ENCODE results near the gene COBLL1.
"Not testable (repeated sequence)": the region's sequence is repeated elsewhere in the genome, so short reads cannot be mapped to it uniquely, and the experiment has no call there.

Gene COBLL1

GRCh38 chr2:164789968-164790367, 51.7 kb downstream of the COBLL1 start:
- in situ Hi-C loops (cut with MboI; ENCODE audit: low sequenced_read_pairs) = no loop called here

GRCh38 chr2:164786787-164787186, 54.8 kb downstream of the COBLL1 start:
- in situ Hi-C loops (cut with MboI; ENCODE audit: low sequenced_read_pairs) = no loop called here

- in situ Hi-C loops (cut with MboI; ENCODE audit: low sequenced_read_pairs) = no loop called here
Measured at GRCh38 chr2:164785457-164785856, 56.2 kb downstream of the COBLL1 start.

GRCh38 chr2:164784376-164784775, 57.2 kb downstream of the COBLL1 start:
- in situ Hi-C loops (cut with MboI; ENCODE audit: low sequenced_read_pairs) = no loop called here

GRCh38 chr2:164782323-164782722, 59.3 kb downstream of the COBLL1 start:
- in situ Hi-C loops (cut with MboI; ENCODE audit: low sequenced_read_pairs) = no loop called here

GRCh38 chr2:164781394-164781793, 60.2 kb downstream of the COBLL1 start:
- in situ Hi-C loops (cut with MboI; ENCODE audit: low sequenced_read_pairs) = no loop called here

- in situ Hi-C loops (cut with MboI; ENCODE audit: low sequenced_read_pairs) = no loop called here
Measured at GRCh38 chr2:164780611-164781178, 60.9 kb downstream of the COBLL1 start.

GRCh38 chr2:164779383-164780057, 62.1 kb downstream of the COBLL1 start:
- in situ Hi-C loops (cut with MboI; ENCODE audit: low sequenced_read_pairs) = no loop called here

GRCh38 chr2:164778723-164779122, 62.9 kb downstream of the COBLL1 start:
- in situ Hi-C loops (cut with MboI; ENCODE audit: low sequenced_read_pairs) = no loop called here

- in situ Hi-C loops (cut with MboI; ENCODE audit: low sequenced_read_pairs) = no loop called here
Measured at GRCh38 chr2:164777847-164778461, 63.7 kb downstream of the COBLL1 start.

- in situ Hi-C loops (cut with MboI; ENCODE audit: low sequenced_read_pairs) = no loop called here
Measured at GRCh38 chr2:164773635-164774034, 68.0 kb downstream of the COBLL1 start.

GRCh38 chr2:164773091-164773490, 68.5 kb downstream of the COBLL1 start:
- in situ Hi-C loops (cut with MboI; ENCODE audit: low sequenced_read_pairs) = no loop called here

GRCh38 chr2:164771897-164772296, 69.7 kb downstream of the COBLL1 start:
- in situ Hi-C loops (cut with MboI; ENCODE audit: low sequenced_read_pairs) = no loop called here

GRCh38 chr2:164770421-164770916, 71.2 kb downstream of the COBLL1 start:
- in situ Hi-C loops (cut with MboI; ENCODE audit: low sequenced_read_pairs) = no loop called here

GRCh38 chr2:164766954-164767320, 74.7 kb downstream of the COBLL1 start:
- in situ Hi-C loops (cut with MboI; ENCODE audit: low sequenced_read_pairs) = no loop called here

GRCh38 chr2:164766216-164766953, 75.2 kb downstream of the COBLL1 start:
- in situ Hi-C loops (cut with MboI; ENCODE audit: low sequenced_read_pairs) = no loop called here

- in situ Hi-C loops (cut with MboI; ENCODE audit: low sequenced_read_pairs) = no loop called here
Measured at GRCh38 chr2:164764996-164765395, 76.6 kb downstream of the COBLL1 start.

GRCh38 chr2:164764474-164764873, 77.1 kb downstream of the COBLL1 start:
- in situ Hi-C loops (cut with MboI; ENCODE audit: low sequenced_read_pairs) = no loop called here

- in situ Hi-C loops (cut with MboI; ENCODE audit: low sequenced_read_pairs) = no loop called here
Measured at GRCh38 chr2:164763431-164763830, 78.2 kb downstream of the COBLL1 start.

GRCh38 chr2:164761737-164762460, 79.7 kb downstream of the COBLL1 start:
- in situ Hi-C loops (cut with MboI; ENCODE audit: low sequenced_read_pairs) = no loop called here

- in situ Hi-C loops (cut with MboI; ENCODE audit: low sequenced_read_pairs) = not testable (repeated sequence)
Measured at GRCh38 chr2:164761201-164761600, 80.4 kb downstream of the COBLL1 start.
